Astrocyte of the hippocampus (primary cell): Measurements from ENCODE around the gene TNFRSF25.
A peak's percentile ranks its signal among the peaks of the same experiment; 100 is the strongest.
"Not testable (repeated sequence)": the region's sequence is repeated elsewhere in the genome, so short reads cannot be mapped to it uniquely, and the experiment has no call there.

ENCODE experiments used
- DNase-seq: peaks from one replicate; pipeline ENCODE4 v3.0.0; 2011; ENCODE audit warnings: low read depth, low spot score

The TNFRSF25 gene

GRCh38 chr1:6435547-6435946 is 30.4 kb downstream of the TNFRSF25 start:
- DNase-seq = no peak

DNA sequence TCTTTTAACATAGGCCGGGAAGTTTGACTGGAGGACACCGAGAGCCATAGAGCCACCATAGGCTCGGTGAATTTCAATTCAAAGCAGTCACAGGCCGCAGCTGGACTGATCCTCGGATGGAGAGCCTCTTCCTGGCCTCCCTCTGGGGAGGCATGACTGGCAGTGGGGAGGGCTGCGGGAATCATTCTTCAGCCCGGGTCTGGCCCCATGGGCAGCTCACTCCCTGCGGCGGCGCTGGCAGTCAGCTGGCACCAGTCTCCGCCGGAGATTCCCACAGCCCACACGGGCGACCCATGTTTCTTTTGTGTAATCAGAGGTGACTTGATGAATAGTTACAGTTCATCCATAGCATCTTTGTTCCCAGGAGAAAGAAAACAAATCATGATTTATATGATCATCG is 30.8 kb downstream of the TNFRSF25 start:
- DNase-seq = no peak

GRCh38 chr1:6434186-6434585 is 31.8 kb downstream of the TNFRSF25 start:
- DNase-seq = no peak

DNA sequence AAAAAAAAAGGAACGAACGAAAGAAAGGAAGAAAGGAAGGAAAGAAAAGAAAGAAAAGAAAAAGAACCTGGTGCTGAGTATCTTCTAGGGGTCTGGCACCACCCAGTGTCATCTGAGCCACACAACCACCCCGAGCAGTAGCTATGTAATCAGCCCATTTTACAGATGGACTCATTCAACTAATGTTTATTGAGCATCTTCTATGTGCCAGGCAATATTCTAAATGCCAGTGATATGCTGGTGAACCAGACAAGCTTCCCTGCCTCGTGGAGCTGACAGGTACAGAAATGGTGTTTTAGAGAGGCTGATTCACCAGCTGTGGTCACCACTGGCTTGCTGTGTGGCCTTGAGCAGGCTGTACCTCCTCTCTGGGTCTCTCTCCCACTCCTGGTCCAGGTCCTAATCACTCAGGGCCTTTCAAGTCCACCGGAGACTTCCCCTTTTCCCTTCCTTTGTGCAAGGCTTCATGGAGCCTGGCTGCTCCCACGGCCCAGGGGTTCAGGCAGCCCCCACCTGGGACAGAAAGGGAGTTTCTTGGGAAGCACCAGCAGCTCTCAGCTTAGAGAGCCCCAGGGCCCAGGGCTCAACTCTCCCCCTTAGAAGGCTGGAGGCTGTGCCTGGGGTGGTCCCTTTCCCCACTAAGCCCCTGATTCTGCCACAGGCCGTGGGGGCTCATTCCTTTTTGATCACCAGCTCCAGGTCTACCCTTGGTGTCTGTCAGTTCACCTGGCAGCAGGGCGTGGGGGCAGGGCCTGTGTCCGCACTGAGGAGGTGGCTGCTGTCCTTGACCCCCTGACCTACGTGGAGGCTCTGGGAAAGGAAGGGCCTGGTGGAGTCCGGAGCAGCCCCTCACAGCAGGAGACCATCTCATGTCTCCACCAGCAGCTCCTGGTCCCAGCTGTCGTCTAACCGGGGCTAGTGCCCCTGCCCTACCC is 34.1 kb downstream of the TNFRSF25 start:
- not testable (repeated sequence) for DNase-seq

DNA sequence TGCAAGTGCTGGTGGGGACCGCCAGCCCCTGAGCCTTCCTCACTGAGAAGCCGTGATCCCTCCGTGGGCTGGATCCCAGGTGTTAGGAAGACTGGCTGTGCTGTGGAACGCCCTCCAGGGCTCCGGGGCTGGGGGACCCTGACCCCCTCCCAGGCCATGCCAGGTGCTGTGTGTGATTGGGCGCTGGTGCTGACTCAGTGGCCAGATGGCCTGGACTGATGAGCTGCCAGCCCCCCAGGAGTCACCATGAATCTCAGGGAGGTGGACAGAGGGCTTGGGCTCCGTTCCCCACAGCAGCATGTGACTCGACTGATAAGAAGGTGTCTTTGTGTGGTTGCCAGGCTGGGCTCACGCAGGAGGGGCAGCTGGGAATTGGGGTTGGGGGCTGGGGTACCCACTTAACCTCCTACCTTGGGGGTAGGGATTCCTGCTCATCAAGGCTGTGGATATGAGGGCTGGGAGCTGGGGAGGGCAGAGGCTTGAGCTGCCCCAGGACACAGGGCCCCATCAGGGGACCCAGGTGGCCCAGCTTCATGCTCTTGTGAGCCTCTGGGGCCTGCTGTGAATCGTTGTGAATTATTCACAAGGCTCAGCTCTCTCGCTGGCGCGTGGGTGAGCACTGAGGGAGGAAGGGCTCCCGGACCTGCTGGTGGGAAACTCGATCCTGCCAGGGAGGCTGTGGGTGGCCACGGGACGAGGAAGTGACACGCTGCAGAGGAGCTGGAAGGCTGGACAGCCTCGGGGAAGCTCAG is 36.1 kb downstream of the TNFRSF25 start:
- DNase-seq = not testable (repeated sequence)

GRCh38 chr1:6428453-6428852 is 37.5 kb downstream of the TNFRSF25 start:
- DNase-seq = not testable (repeated sequence)

- no peak for DNase-seq
Measured at GRCh38 chr1:6427441-6428390, 38.3 kb downstream of the TNFRSF25 start.

GRCh38 chr1:6426972-6427350 is 39.0 kb downstream of the TNFRSF25 start:
- no peak for DNase-seq

GRCh38 chr1:6426277-6426971 is 39.5 kb downstream of the TNFRSF25 start:
- no peak for DNase-seq

- no peak for DNase-seq
Measured at GRCh38 chr1:6425658-6426057, 40.3 kb downstream of the TNFRSF25 start.

DNA sequence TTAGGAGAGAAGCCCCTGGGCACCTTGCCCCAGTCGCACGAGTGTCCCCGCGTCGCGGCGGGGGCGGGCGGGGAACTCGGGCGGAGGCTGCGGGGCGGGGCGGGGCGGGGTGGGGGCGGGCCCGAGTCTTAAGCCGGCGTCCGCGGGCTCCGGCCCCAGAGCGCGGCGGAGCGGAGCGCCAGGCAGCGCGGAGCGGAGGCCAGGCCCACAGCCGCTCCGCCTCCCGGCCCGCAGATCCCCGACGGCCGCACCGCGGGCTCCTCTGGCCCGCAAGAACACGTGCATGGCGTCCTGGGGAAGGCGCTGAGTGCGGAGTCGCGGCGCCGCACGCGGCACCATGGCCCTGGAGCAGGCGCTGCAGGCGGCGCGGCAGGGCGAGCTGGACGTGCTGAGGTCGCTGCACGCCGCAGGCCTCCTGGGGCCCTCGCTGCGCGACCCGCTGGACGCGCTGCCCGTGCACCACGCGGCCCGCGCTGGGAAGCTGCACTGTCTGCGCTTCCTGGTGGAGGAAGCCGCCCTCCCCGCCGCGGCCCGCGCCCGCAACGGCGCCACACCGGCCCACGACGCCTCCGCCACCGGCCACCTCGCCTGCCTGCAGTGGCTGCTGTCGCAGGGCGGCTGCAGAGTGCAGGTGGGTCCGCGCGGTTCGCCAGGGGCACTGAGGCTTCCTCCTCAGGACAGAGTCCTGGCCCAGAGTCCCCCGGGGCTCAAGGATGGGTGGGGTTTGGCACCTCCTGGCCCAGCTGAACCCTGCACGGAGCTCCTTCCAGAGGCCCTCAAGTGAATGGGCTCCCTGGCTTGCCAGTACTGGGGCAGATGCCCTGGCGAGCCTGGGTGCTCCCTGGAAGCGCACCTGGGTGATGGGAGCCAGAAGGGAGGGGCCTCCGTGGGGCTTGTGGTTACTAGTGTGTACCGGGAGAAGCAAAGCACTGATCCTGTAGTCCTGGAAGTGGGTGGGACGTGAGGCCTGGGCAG is 41.1 kb downstream of the TNFRSF25 start, which contains the start of gene ESPN:
Gene ESPN (plus strand): TSS at position 158 of the 975 bp plus-strand sequence. CDS start 180 bp downstream, at position 338.
- no peak for DNase-seq

GRCh38 chr1:6424000-6424565 is 41.9 kb downstream of the TNFRSF25 start:
- no peak for DNase-seq

- peak; percentile 89 for DNase-seq
Measured at GRCh38 chr1:6423321-6423999, 42.5 kb downstream of the TNFRSF25 start.

DNA sequence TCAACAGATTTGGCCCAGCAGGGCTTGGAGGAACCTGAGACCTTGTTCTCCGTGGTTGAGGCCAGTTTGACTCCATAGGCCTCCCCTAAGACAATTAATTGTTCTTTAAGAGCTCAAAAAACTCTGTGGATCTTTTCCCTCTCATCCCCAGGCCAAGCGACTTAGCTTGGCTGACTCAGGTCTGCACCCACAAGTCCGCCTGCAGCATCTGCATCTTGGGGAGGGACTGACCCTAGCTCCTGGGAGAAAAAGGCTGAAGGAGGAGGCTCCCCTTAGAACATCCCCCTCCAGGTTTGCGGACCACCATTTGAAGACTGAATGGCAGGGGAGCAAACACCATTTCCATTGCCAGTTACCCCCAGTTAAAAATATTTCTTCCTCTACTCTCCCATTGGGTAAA is 44.7 kb downstream of the TNFRSF25 start:
- DNase-seq = no peak

- peak; percentile 23 for DNase-seq
Measured at GRCh38 chr1:6420454-6421042, 45.4 kb downstream of the TNFRSF25 start.

GRCh38 chr1:6419804-6420453 is 46.0 kb downstream of the TNFRSF25 start, which contains the start of gene HES2:
TSS of gene HES2 (minus strand) at chr1:6419919. CDS start at chr1:6419820, 99 bp downstream.
- DNase-seq = peak; percentile 43

- DNase-seq = no peak
Measured at GRCh38 chr1:6419397-6419803, 46.6 kb downstream of the TNFRSF25 start.
